Neural cell (in vitro differentiated cells): ENCODE measurements around the gene EFCAB8. TPM values are rescaled to one million over a fixed set of nuclear protein-coding genes. Genes with fewer than 3 reads are reported as not detected.

Source experiments
- H2AFZ ChIP-seq: fragments of 200-600, 300-800 bp; sonication (generic), shearing (Covaris generic); 2 replicates; pipeline ENCODE4 v1.6.0; 2014; ENCODE audit warnings: low read depth, mild to moderate bottlenecking, antibody characterized with exemption, low read length, moderate library complexity
- H3F3A ChIP-seq: fragments of 200-600 bp; shearing (Covaris generic); 2 replicates; pipeline ENCODE4 v1.6.1; 2016; ENCODE audit warnings: mild to moderate bottlenecking, moderate library complexity, mixed read lengths, antibody characterized with exemption, low read length; ENCODE audit not compliant: insufficient read depth, poor library complexity, severe bottlenecking
- H3K27ac ChIP-seq: fragments of 200-600, 300-800 bp; sonication (generic), shearing (Covaris generic); 2 replicates; pipeline ENCODE4 v1.5.1; 2014; ENCODE audit warnings: mild to moderate bottlenecking, low read length, moderate library complexity
- H3K27me3 ChIP-seq: fragments of 300-800, 200-600 bp; sonication (generic), shearing (Covaris generic); 2 replicates; pipeline ENCODE4 v1.6.0; 2014; ENCODE audit warnings: mild to moderate bottlenecking, low read depth, low read length, moderate library complexity; ENCODE audit not compliant: insufficient read depth
- H3K36me3 ChIP-seq: fragments of 300-800, 200-600 bp; sonication (generic), shearing (Covaris generic); 2 replicates; pipeline ENCODE4 v1.5.1; 2014; ENCODE audit warnings: mild to moderate bottlenecking, antibody characterized with exemption, low read length, moderate library complexity; ENCODE audit not compliant: insufficient read depth
- H3K4me2 ChIP-seq: fragments of 300-800, 200-600 bp; sonication (generic), shearing (Covaris generic); 2 replicates; pipeline ENCODE4 v1.6.0; 2014; ENCODE audit warnings: mild to moderate bottlenecking, low read length
- H3K4me3 ChIP-seq: fragments of 300-800, 200-600 bp; sonication (generic), shearing (Covaris generic); 2 replicates; pipeline ENCODE4 v1.5.1; 2014; ENCODE audit warnings: mild to moderate bottlenecking, low read length, moderate library complexity
- H3K79me2 ChIP-seq: fragments of 200-600 bp; shearing (Covaris generic); replicated peaks from 2 replicates; pipeline ENCODE4 v1.6.0; 2014; ENCODE audit warnings: mild to moderate bottlenecking, low read length, moderate library complexity; ENCODE audit not compliant: insufficient read depth
- H3K9ac ChIP-seq: fragments of 300-800, 200-600 bp; sonication (generic), shearing (Covaris generic); 2 replicates; pipeline ENCODE4 v1.6.1; 2016; ENCODE audit warnings: mild to moderate bottlenecking, low read length, mixed read lengths
- H3K9me2 ChIP-seq: fragments of 200-600 bp; shearing (Covaris generic); 2 replicates; pipeline ENCODE4 v1.6.1; 2016; ENCODE audit warnings: mild to moderate bottlenecking, low read length, mixed read lengths; ENCODE audit not compliant: insufficient read depth
- H3K9me3 ChIP-seq: fragments of 200-600, 300-800 bp; sonication (generic), shearing (Covaris generic); 2 replicates; pipeline ENCODE4 v1.6.1; 2016; ENCODE audit warnings: mild to moderate bottlenecking, mixed run types, low read length, moderate library complexity, mixed read lengths
- H4K20me1 ChIP-seq: fragments of 200-600 bp; shearing (Covaris generic); 2 replicates; pipeline ENCODE4 v1.6.1; 2016; ENCODE audit warnings: mild to moderate bottlenecking, mixed run types; ENCODE audit not compliant: insufficient read depth
- EP300 ChIP-seq: fragments of 450-650 bp; conservative IDR thresholded peaks from 2 replicates; pipeline ENCODE4 v1.6.1; 2014; ENCODE audit warnings: antibody characterized with exemption, mild to moderate bottlenecking, moderate library complexity; ENCODE audit not compliant: poor library complexity, severe bottlenecking
- EZH2 ChIP-seq: fragments of 200-600, 300-800 bp; shearing (Covaris generic), sonication (generic); IDR thresholded peaks from 2 replicates; pipeline ENCODE4 v1.6.1; 2014; ENCODE audit warnings: antibody characterized with exemption, low read length, borderline replicate concordance, mild to moderate bottlenecking; ENCODE audit not compliant: insufficient read depth, poor library complexity, severe bottlenecking
- MXI1 ChIP-seq: fragments of 450-650 bp; conservative IDR thresholded peaks from 2 replicates; pipeline ENCODE4 v1.6.1; 2014; ENCODE audit warnings: antibody characterized with exemption, mild to moderate bottlenecking; ENCODE audit not compliant: poor library complexity, severe bottlenecking
- POLR2AphosphoS5 ChIP-seq: IDR thresholded peaks from 2 replicates; pipeline ENCODE4 v1.6.1; 2012
- RAD21 ChIP-seq: fragments of 450-650 bp; conservative IDR thresholded peaks from 2 replicates; pipeline ENCODE4 v1.6.1; 2014; ENCODE audit warnings: antibody characterized with exemption, mild to moderate bottlenecking, moderate library complexity
- SMC3 ChIP-seq: fragments of 450-650 bp; conservative IDR thresholded peaks from 2 replicates; pipeline ENCODE4 v1.6.1; 2014; ENCODE audit warnings: antibody characterized with exemption, mild to moderate bottlenecking, moderate library complexity; ENCODE audit not compliant: poor library complexity
- TAF1 ChIP-seq: IDR thresholded peaks from 2 replicates; pipeline ENCODE4 v1.6.1; 2012; ENCODE audit warnings: low read depth
- polyA plus RNA-seq: library from polyadenylated mRNA; depleted of rRNA; stranded (reverse); fragments of >200 nt; gene quantifications from 2 replicates; pipeline ENCODE4 v1.2.3, GENCODE V29; 2014
- TF ChIP-seq, protein P1 (sequence below): IDR thresholded peaks from 2 replicates; pipeline ENCODE4 v1.6.1; 2012; ENCODE audit warnings: borderline replicate concordance
- TF ChIP-seq, protein P2 (sequence below): fragments of 450-650 bp; IDR thresholded peaks from 2 replicates; pipeline ENCODE4 v1.5.1; 2014; ENCODE audit warnings: antibody characterized with exemption, mild to moderate bottlenecking, moderate library complexity; ENCODE audit not compliant: poor library complexity, severe bottlenecking

The EFCAB8 gene
- polyA plus RNA-seq, 1 donor from 2014 or later, result not detected

GRCh38 chr20:32984196-32984595 is 125.5 kb downstream of the EFCAB8 start:
- Histone ChIP-seq H3K9ac (no peak overlapping the region), H3K27ac (no peak overlapping the region), H2AFZ (no peak overlapping the region), H3K36me3 (no peaks in the 10 kb centered on the region), H3K4me3 (no peak overlapping the region), H3K27me3 (no peaks in the 10 kb centered on the region), H3K9me3 (no peaks in the 10 kb centered on the region), H4K20me1 (no peaks in the 10 kb centered on the region), H3K9me2 (no peaks in the 10 kb centered on the region), H3K4me2 (no peak overlapping the region), H3K79me2 (no peaks in the 10 kb centered on the region), H3F3A (no peaks in the 10 kb centered on the region)
- TF ChIP-seq, protein P1, sequence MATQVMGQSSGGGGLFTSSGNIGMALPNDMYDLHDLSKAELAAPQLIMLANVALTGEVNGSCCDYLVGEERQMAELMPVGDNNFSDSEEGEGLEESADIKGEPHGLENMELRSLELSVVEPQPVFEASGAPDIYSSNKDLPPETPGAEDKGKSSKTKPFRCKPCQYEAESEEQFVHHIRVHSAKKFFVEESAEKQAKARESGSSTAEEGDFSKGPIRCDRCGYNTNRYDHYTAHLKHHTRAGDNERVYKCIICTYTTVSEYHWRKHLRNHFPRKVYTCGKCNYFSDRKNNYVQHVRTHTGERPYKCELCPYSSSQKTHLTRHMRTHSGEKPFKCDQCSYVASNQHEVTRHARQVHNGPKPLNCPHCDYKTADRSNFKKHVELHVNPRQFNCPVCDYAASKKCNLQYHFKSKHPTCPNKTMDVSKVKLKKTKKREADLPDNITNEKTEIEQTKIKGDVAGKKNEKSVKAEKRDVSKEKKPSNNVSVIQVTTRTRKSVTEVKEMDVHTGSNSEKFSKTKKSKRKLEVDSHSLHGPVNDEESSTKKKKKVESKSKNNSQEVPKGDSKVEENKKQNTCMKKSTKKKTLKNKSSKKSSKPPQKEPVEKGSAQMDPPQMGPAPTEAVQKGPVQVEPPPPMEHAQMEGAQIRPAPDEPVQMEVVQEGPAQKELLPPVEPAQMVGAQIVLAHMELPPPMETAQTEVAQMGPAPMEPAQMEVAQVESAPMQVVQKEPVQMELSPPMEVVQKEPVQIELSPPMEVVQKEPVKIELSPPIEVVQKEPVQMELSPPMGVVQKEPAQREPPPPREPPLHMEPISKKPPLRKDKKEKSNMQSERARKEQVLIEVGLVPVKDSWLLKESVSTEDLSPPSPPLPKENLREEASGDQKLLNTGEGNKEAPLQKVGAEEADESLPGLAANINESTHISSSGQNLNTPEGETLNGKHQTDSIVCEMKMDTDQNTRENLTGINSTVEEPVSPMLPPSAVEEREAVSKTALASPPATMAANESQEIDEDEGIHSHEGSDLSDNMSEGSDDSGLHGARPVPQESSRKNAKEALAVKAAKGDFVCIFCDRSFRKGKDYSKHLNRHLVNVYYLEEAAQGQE, result no peak
- TF ChIP-seq POLR2AphosphoS5 (no peak), SMC3 (no peak), TAF1 (no peak), MXI1 (no peak), EZH2 (no peak), RAD21 (no peak), EP300 (no peak)
- TF ChIP-seq, protein P2, sequence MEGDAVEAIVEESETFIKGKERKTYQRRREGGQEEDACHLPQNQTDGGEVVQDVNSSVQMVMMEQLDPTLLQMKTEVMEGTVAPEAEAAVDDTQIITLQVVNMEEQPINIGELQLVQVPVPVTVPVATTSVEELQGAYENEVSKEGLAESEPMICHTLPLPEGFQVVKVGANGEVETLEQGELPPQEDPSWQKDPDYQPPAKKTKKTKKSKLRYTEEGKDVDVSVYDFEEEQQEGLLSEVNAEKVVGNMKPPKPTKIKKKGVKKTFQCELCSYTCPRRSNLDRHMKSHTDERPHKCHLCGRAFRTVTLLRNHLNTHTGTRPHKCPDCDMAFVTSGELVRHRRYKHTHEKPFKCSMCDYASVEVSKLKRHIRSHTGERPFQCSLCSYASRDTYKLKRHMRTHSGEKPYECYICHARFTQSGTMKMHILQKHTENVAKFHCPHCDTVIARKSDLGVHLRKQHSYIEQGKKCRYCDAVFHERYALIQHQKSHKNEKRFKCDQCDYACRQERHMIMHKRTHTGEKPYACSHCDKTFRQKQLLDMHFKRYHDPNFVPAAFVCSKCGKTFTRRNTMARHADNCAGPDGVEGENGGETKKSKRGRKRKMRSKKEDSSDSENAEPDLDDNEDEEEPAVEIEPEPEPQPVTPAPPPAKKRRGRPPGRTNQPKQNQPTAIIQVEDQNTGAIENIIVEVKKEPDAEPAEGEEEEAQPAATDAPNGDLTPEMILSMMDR, result no peak

DNA sequence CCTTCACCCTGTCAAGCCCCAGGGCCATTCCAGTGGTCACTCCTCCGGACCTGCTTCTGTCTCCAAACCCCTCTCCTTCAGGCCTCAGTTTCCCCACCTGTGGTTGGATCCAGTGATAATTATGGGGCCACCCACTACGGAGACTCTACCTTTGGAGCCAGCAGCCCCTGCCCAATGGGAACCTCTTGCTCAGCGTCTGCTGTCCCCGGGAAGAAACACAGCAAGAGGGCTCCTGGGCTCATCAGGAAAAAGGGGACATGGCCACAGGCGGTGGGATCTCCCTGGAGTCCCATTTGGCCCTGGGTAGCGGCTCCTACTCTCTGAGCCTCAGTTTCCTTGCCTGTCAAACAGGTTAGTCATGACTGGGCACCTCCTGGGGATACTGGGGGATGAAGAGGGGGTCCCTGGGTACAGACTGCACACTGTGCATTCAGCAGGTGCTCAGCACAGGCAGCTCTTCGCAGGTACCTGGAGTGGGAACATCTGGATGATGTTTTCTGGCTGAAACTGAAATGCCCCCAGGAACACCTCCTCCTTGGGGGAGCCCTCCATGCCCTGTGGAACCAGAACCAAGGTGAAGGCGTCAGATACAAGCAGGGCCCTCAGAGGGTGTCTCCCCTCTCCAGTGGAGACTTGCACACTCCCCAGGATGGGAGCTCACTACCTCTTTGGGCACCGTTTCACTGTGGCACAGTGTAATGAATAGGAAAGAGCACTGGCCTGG is 126.1 kb downstream of the EFCAB8 start:
- Histone ChIP-seq H3K4me2 (no peak overlapping the region), H3K9me3 (no peaks in the 10 kb centered on the region), H3F3A (no peaks in the 10 kb centered on the region), H3K27ac (no peak overlapping the region), H3K9ac (no peak overlapping the region), H4K20me1 (no peaks in the 10 kb centered on the region), H2AFZ (no peak overlapping the region), H3K36me3 (no peaks in the 10 kb centered on the region), H3K4me3 (no peak overlapping the region), H3K27me3 (no peaks in the 10 kb centered on the region), H3K9me2 (no peaks in the 10 kb centered on the region), H3K79me2 (no peaks in the 10 kb centered on the region)
- TF ChIP-seq, protein P2, result no peak
- no peak for TF ChIP-seq TAF1
- no peak for TF ChIP-seq SMC3
- TF ChIP-seq EP300, result no peak
- no peak for TF ChIP-seq POLR2AphosphoS5
- TF ChIP-seq RAD21, result no peak
- TF ChIP-seq, protein P1, result no peak
- TF ChIP-seq MXI1, result no peak
- TF ChIP-seq EZH2, result no peak
